ENCODE results near the gene PTCRA. TPM values are rescaled to one million over a fixed set of nuclear protein-coding genes. Genes with fewer than 3 reads are reported as not detected.
"Not testable (repeated sequence)": the region's sequence is repeated elsewhere in the genome, so short reads cannot be mapped to it uniquely, and the experiment has no call there.

PTCRA gene
- total and polyA plus RNA-seq, 2 donors (not counting 3 experiments of a cell fraction or from before 2014, with no cell fraction given): not detected

DNA sequence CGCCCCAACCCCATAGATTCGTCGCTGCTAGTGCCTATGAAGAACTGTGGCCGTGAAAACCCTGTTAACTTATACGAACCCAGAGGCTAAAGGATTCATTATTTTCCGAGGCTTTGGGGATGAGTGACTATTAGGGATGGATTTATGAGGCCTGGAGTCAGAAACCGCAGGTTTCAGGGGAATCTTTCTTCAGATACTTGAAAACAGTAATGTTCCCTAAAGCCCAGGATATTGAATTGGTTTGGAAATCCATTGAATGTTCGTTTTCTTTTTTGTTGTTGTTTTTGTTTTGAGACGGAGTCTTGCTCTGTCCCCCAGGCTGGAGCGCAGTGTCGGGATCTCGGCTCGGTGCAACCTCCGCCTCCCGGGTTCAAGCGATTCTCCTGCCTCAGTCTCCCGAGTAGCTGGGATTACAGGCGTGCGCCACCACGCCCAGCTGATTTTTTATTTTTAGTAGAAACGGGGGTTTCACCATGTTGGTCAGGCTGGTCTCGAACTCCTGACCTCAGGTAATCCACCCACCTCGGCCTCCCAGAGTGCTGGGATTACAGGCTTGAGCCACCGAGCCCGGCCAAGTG lies 35.5 kb upstream of the PTCRA start:
- ChIA-PET CTCF (interaction anchor here (0.8 to 4.8 kb wide), 4 partner anchors 98 to 218 kb away, joined by 4 to 49 read pairs (median 8); no protein-coding TSS in a partner anchor), POLR2A (interaction anchor here (1.0 to 1.8 kb wide), 5 partner anchors 10 to 219 kb away, joined by 3 to 14 read pairs (median 5); partner anchors contain the start of genes BICRAL and TBCC)
- H3K9me1 ChIP-seq (replicated peaks; ENCODE audit: control insufficient read depth, extremely low read depth, insufficient read depth, low read length); FAIRE-seq; DNase-seq (ENCODE audit: low read depth, low spot score); dilution Hi-C loops (cut with MboI; ENCODE audit: extremely low pct_ligation_motif_present, low sequenced_read_pairs); H4K20me1 ChIP-seq (replicated peaks; ENCODE audit: control insufficient read depth, extremely low read depth, insufficient read depth, low read length); H3K4me1 ChIP-seq (ENCODE audit: control insufficient read depth, extremely low read depth, insufficient read depth, low read length); H3K27me3 ChIP-seq (ENCODE audit: control insufficient read depth in 2 of 2, insufficient read depth in 2 of 2, low read length in 2 of 2); intact Hi-C loops (cut with micrococcal nuclease); H3K9me3 ChIP-seq (replicated peaks; ENCODE audit: control insufficient read depth, insufficient read depth, low read length): not testable (repeated sequence)
- H3K79me2 ChIP-seq (ENCODE audit: control insufficient read depth, insufficient read depth, low read length): peaks cover 36% of the 10 kb centered on the region
- peaks cover 18 to 21% of the 10 kb centered on the region in 2 experiments for H3K36me3 ChIP-seq (ENCODE audit: control insufficient read depth in 2 of 2, extremely low read depth in 1 of 2, insufficient read depth in 2 of 2, low read length in 2 of 2)
- H3K9ac ChIP-seq (replicated peaks; ENCODE audit: extremely low read depth, insufficient read depth, low read length): peak overlapping the region; percentile 94
- TSS peak; percentile 55 for BruUV-seq (replicated peaks)
- H3K27ac ChIP-seq (ENCODE audit: insufficient read depth, low read depth, low read length): peak overlapping the region; percentile 68
- H2AFZ ChIP-seq (ENCODE audit: low read depth, low read length): peak overlapping the region; percentile 75
- H3K4me2 ChIP-seq (ENCODE audit: insufficient read depth, low read length): peak overlapping the region; percentile 76
- H3K4me3 ChIP-seq (replicated peaks in 1 of 3; ENCODE audit: insufficient read depth in 1 of 3, low read depth in 1 of 3, low read length in 3 of 3): peak overlapping the region; percentile 77 to 91 (median 86)

GRCh38 chr6:42880871-42881270 lies 35.0 kb upstream of the PTCRA start:
- H4K20me1 ChIP-seq (replicated peaks; ENCODE audit: control insufficient read depth, extremely low read depth, insufficient read depth, low read length); dilution Hi-C loops (cut with MboI; ENCODE audit: extremely low pct_ligation_motif_present, low sequenced_read_pairs); DNase-seq (ENCODE audit: low read depth, low spot score); intact Hi-C loops (cut with micrococcal nuclease); H3K27me3 ChIP-seq (ENCODE audit: control insufficient read depth in 2 of 2, insufficient read depth in 2 of 2, low read length in 2 of 2); H3K9me1 ChIP-seq (replicated peaks; ENCODE audit: control insufficient read depth, extremely low read depth, insufficient read depth, low read length); FAIRE-seq; H3K27ac ChIP-seq (ENCODE audit: insufficient read depth, low read depth, low read length); BruUV-seq (replicated peaks); H3K4me1 ChIP-seq (ENCODE audit: control insufficient read depth, extremely low read depth, insufficient read depth, low read length); H3K9me3 ChIP-seq (replicated peaks; ENCODE audit: control insufficient read depth, insufficient read depth, low read length); H2AFZ ChIP-seq (ENCODE audit: low read depth, low read length): not testable (repeated sequence)
- ChIA-PET CTCF (interaction anchor here (0.9 kb wide), 1 partner anchor 219 kb away, joined by 5 read pairs; no protein-coding TSS in a partner anchor), POLR2A (interaction anchor here (1.8 kb wide), 1 partner anchor 10 kb away, joined by 5 read pairs; a partner anchor contains a TSS)
- peaks cover 20 to 26% of the 10 kb centered on the region in 2 experiments for H3K36me3 ChIP-seq (ENCODE audit: control insufficient read depth in 2 of 2, extremely low read depth in 1 of 2, insufficient read depth in 2 of 2, low read length in 2 of 2)
- H3K9ac ChIP-seq (replicated peaks; ENCODE audit: extremely low read depth, insufficient read depth, low read length): peak overlapping the region; percentile 94
- peaks cover 36% of the 10 kb centered on the region for H3K79me2 ChIP-seq (ENCODE audit: control insufficient read depth, insufficient read depth, low read length)
- H3K4me3 ChIP-seq (replicated peaks in 1 of 3; ENCODE audit: insufficient read depth in 1 of 3, low read depth in 1 of 3, low read length in 3 of 3): peak overlapping the region; percentile 77 to 91 (median 86)
- peak overlapping the region; percentile 76 for H3K4me2 ChIP-seq (ENCODE audit: insufficient read depth, low read length)

All from endothelial cell of umbilical vein (primary cell).